Breast epithelium (tissue), 4 donors: ENCODE results near the gene PLCB4. TPM values are rescaled to one million over a fixed set of nuclear protein-coding genes. Genes with fewer than 3 reads are reported as not detected.

Experiments used
- DNase-seq, 2 donors: peaks; one replicate each; pipeline ENCODE4 v3.0.0-alpha.2; 2019; ENCODE audit warnings: low spot score in 2 of 2
- H3K27ac ChIP-seq, 2 donors: fragments of 200-600 bp; sonication (generic) in 1 of 2; one replicate each; pipeline ENCODE4 v1.5.1; 2016 to 2019; ENCODE audit warnings: mild to moderate bottlenecking in 1 of 2
- H3K27me3 ChIP-seq, 2 donors: fragments of 200-600 bp; sonication (generic) in 1 of 2; one replicate each; pipeline versions ENCODE4 v1.5.1 to v1.6.0; 2017 to 2019; ENCODE audit warnings: control low read depth in 1 of 2, mild to moderate bottlenecking in 1 of 2
- H3K36me3 ChIP-seq: fragments of 200-600 bp; one replicate; pipeline ENCODE4 v1.5.1; 2019
- H3K4me1 ChIP-seq, 2 donors: fragments of 200-600 bp; sonication (generic); one replicate each; pipeline ENCODE4 v1.5.1; 2016 to 2019; ENCODE audit warnings: control low read depth in 1 of 2
- H3K4me3 ChIP-seq, 3 donors: fragments of 200-600 bp; sonication (generic); 1 replicate in 2 of 3; 2 replicates in 1 of 3; pipeline ENCODE4 v1.5.1; 2016 to 2019; ENCODE audit warnings: mild to moderate bottlenecking in 3 of 3, moderate library complexity in 2 of 3
- H3K9me3 ChIP-seq, 2 donors: fragments of 200-600 bp; sonication (generic) in 1 of 2; one replicate each; pipeline ENCODE4 v1.5.1; 2016 to 2019; ENCODE audit warnings: control low read depth in 1 of 2
- CTCF ChIP-seq, 3 donors: fragments of 450-650 bp; IDR thresholded peaks; one replicate each; pipeline ENCODE4 v1.5.1; 2016 to 2017; ENCODE audit warnings: antibody characterized with exemption in 3 of 3, mild to moderate bottlenecking in 3 of 3, moderate library complexity in 3 of 3
- POLR2A ChIP-seq: fragments of 450-650 bp; IDR thresholded peaks from one replicate; pipeline ENCODE4 v1.6.1; 2016; ENCODE audit warnings: antibody characterized with exemption, mild to moderate bottlenecking, moderate library complexity
- POLR2AphosphoS5 ChIP-seq, 3 donors: sonication (generic); formaldehyde crosslinking; IDR thresholded peaks; one replicate each; pipeline ENCODE4 v1.6.1; 2017; ENCODE audit warnings: antibody characterized with exemption in 3 of 3
- intact Hi-C: fragments of 100-400 bp; cut with DNase I; formaldehyde crosslinking; loops from one replicate; pipeline ENCODE4 v1.15.1; 2023; ENCODE audit warnings: low total_unique reads
- total RNA-seq, 3 donors: library from RNA; depleted of rRNA; stranded (reverse); fragments of >200 nt; gene quantifications; one replicate each; pipeline ENCODE4 v1.1.0, GENCODE V29; 2016

Gene PLCB4
- total RNA-seq, 3 donors from 2014 or later: 9.4 to 17.7 (median 13.0) TPM

GRCh38 chr20:9300080-9300479 is 231.2 kb downstream of the PLCB4 start:
- Histone ChIP-seq H3K4me3 (no peak overlapping the region), H3K36me3 (no peaks in the 10 kb centered on the region), H3K4me1 (no peaks in the 10 kb centered on the region), H3K27me3 (no peaks in the 10 kb centered on the region), H3K27ac (no peak overlapping the region), H3K9me3 (no peaks in the 10 kb centered on the region)
- no peak for TF ChIP-seq POLR2A
- no peak for TF ChIP-seq CTCF (IDR thresholded peaks at IDR 0.05)
- TF ChIP-seq POLR2AphosphoS5 (IDR thresholded peaks at IDR 0.05): no peak
- intact Hi-C loops: no loop called here
- no peak for DNase-seq

- H3K27me3 ChIP-seq: no peaks in the 10 kb centered on the region
- DNase-seq: no peak
- intact Hi-C loops: no loop called here
Measured at GRCh38 chr20:9300534-9300933, 231.6 kb downstream of the PLCB4 start.

GRCh38 chr20:9301129-9302090 is 232.5 kb downstream of the PLCB4 start:
- peak in 1 of 2 donors; percentile 23 for DNase-seq

More at GRCh38 chr20:9300534-9300933, 231.6 kb downstream of the PLCB4 start:
- TF ChIP-seq CTCF (IDR thresholded peaks at IDR 0.05) (no peak), POLR2AphosphoS5 (IDR thresholded peaks at IDR 0.05) (no peak), POLR2A (no peak)
- Histone ChIP-seq H3K36me3 (no peaks in the 10 kb centered on the region), H3K4me1 (no peaks in the 10 kb centered on the region), H3K4me3 (no peak overlapping the region), H3K9me3 (no peaks in the 10 kb centered on the region), H3K27ac (no peak overlapping the region)

GRCh38 chr20:9302091-9302462 is 233.2 kb downstream of the PLCB4 start:
- intact Hi-C loops: no loop called here
- H3K27ac ChIP-seq: peak overlapping the region; percentile 18 to 50
- DNase-seq: no peak
- no peak overlapping the region for H3K4me3 ChIP-seq
- H3K4me1 ChIP-seq: no peaks in the 10 kb centered on the region
- H3K9me3 ChIP-seq: no peaks in the 10 kb centered on the region
- no peak for TF ChIP-seq POLR2A
- no peaks in the 10 kb centered on the region for H3K36me3 ChIP-seq
- no peaks in the 10 kb centered on the region for H3K27me3 ChIP-seq

More at GRCh38 chr20:9301129-9302090, 232.5 kb downstream of the PLCB4 start:
- no peak overlapping the region for H3K4me3 ChIP-seq
- H3K4me1 ChIP-seq: no peaks in the 10 kb centered on the region
- peak overlapping the region; percentile 18 to 50 for H3K27ac ChIP-seq
- H3K9me3 ChIP-seq: no peaks in the 10 kb centered on the region
- H3K27me3 ChIP-seq: no peaks in the 10 kb centered on the region
- intact Hi-C loops: no loop called here
- TF ChIP-seq POLR2A (no peak), CTCF (IDR thresholded peaks at IDR 0.05) (no peak), POLR2AphosphoS5 (IDR thresholded peaks at IDR 0.05) (peak in 1 of 3 donors; percentile 24)
- no peaks in the 10 kb centered on the region for H3K36me3 ChIP-seq

GRCh38 chr20:9306521-9306920 is 237.6 kb downstream of the PLCB4 start:
- intact Hi-C loops: no loop called here

More at GRCh38 chr20:9306521-9306920, 237.6 kb downstream of the PLCB4 start:
- Histone ChIP-seq H3K4me3 (no peak overlapping the region), H3K4me1 (no peaks in the 10 kb centered on the region), H3K27ac (no peak overlapping the region), H3K36me3 (no peaks in the 10 kb centered on the region), H3K27me3 (no peaks in the 10 kb centered on the region), H3K9me3 (no peaks in the 10 kb centered on the region)
- TF ChIP-seq POLR2AphosphoS5 (IDR thresholded peaks at IDR 0.05): no peak
- no peak for TF ChIP-seq POLR2A
- no peak for TF ChIP-seq CTCF (IDR thresholded peaks at IDR 0.05)
- DNase-seq: no peak
